Gastroesophageal sphincter (tissue), 4 donors: ENCODE data around the gene SLC24A3. TPM values are rescaled to one million over a fixed set of nuclear protein-coding genes. Genes with fewer than 3 reads are reported as not detected.

ENCODE experiments used
- ATAC-seq: fragments of 150-250 bp; one replicate; pipeline ENCODE4 v1.9.1; 2016; ENCODE audit warnings: mild to moderate bottlenecking, moderate library complexity
- H3K27ac ChIP-seq, 4 donors: fragments of 200-600 bp; sonication (generic) in 3 of 4; 1 replicate in 3 of 4; 2 replicates in 1 of 4; pipeline ENCODE4 v1.5.1; 2016 to 2019
- H3K27me3 ChIP-seq: fragments of 200-600 bp; sonication (generic); one replicate; pipeline ENCODE4 v1.5.1; 2019
- H3K36me3 ChIP-seq, 2 donors: fragments of 200-600 bp; sonication (generic); one replicate each; pipeline ENCODE4 v1.5.1; 2019; ENCODE audit warnings: control low read depth in 1 of 2
- H3K4me1 ChIP-seq, 3 donors: fragments of 200-600 bp; sonication (generic); 1 replicate in 2 of 3; 2 replicates in 1 of 3; pipeline ENCODE4 v1.5.1; 2016 to 2019; ENCODE audit warnings: control low read depth in 2 of 3
- H3K4me3 ChIP-seq, 2 donors: fragments of 200-600 bp; sonication (generic); one replicate each; pipeline ENCODE4 v1.5.1; 2019; ENCODE audit warnings: mild to moderate bottlenecking in 1 of 2, moderate library complexity in 1 of 2
- H3K9me3 ChIP-seq, 3 donors: fragments of 200-600 bp; sonication (generic); one replicate each; pipeline ENCODE4 v1.5.1; 2017 to 2019; ENCODE audit warnings: control low read depth in 2 of 3
- EP300 ChIP-seq: sonication (generic); formaldehyde crosslinking; IDR thresholded peaks from one replicate; pipeline ENCODE4 v1.6.1; 2017; ENCODE audit warnings: antibody characterized with exemption, mild to moderate bottlenecking
- POLR2A ChIP-seq, 2 donors: fragments of 450-650 bp; IDR thresholded peaks; one replicate each; pipeline ENCODE4 v1.6.1; 2017; ENCODE audit warnings: antibody characterized with exemption in 2 of 2, mild to moderate bottlenecking in 2 of 2, moderate library complexity in 1 of 2
- POLR2AphosphoS5 ChIP-seq: sonication (generic); formaldehyde crosslinking; IDR thresholded peaks from one replicate; pipeline ENCODE4 v1.6.1; 2017; ENCODE audit warnings: antibody characterized with exemption
- WGBS, 2 donors: methylation state at CpG; one replicate each; pipeline ENCODE4 v1.1.5; 2018; ENCODE audit warnings: low coverage in 1 of 2; 5-methylcytosine and 5-hydroxymethylcytosine counted together
- total RNA-seq, 4 donors: library from RNA; depleted of rRNA; stranded (reverse); fragments of >200 nt; gene quantifications; one replicate each; pipeline ENCODE4 v1.1.0, GENCODE V29; 2016
- TF ChIP-seq, protein P1 (sequence below), 4 experiments: fragments of 200-600 bp in 2 of 4; fragments of 450-650 bp in 2 of 4; sonication (generic) in 1 of 4; IDR thresholded peaks; one replicate each; pipeline ENCODE4 v1.5.1; 2017 to 2019; ENCODE audit warnings: antibody characterized with exemption in 4 of 4, mild to moderate bottlenecking in 2 of 4, moderate library complexity in 2 of 4

The SLC24A3 gene
- total RNA-seq, 4 donors from 2014 or later, result 2.7 to 13.5 (median 5.5) TPM

DNA sequence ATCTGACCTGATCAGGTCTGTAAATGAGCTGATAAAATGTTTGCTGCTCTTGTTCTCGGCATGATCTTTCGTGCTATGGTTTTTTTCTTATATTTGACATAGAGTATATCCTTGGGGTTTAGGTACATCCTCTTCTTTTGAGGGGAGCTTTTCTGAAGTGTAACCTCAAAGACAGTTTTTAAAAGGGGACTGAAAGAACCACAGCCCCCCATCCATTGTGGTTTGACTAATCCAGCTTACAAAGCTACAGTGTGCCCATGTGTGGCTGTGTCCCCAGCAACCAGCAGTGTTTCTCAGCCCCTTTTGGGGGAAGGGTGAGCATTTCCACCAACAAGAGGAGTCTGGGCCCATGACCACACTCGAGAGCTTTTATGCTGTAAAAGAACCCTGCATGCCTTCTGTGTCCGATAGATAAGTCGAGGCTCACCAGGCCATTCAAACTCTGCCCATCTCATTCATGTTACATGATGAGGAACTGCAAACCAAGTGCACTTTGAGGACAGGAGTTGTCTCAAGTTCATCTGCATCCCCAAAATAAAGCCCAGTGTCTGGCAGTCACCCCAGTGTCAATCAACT lies 266.0 kb downstream of the SLC24A3 start:
- no peak for ATAC-seq
- H3K27ac ChIP-seq, result no peak overlapping the region
- no peaks in the 10 kb centered on the region for H3K9me3 ChIP-seq
- H3K4me3 ChIP-seq, result no peak overlapping the region
- TF ChIP-seq POLR2AphosphoS5 (no peak), POLR2A (IDR thresholded peaks at IDR 0.05) (no peak), EP300 (no peak)
- TF ChIP-seq, protein P1, sequence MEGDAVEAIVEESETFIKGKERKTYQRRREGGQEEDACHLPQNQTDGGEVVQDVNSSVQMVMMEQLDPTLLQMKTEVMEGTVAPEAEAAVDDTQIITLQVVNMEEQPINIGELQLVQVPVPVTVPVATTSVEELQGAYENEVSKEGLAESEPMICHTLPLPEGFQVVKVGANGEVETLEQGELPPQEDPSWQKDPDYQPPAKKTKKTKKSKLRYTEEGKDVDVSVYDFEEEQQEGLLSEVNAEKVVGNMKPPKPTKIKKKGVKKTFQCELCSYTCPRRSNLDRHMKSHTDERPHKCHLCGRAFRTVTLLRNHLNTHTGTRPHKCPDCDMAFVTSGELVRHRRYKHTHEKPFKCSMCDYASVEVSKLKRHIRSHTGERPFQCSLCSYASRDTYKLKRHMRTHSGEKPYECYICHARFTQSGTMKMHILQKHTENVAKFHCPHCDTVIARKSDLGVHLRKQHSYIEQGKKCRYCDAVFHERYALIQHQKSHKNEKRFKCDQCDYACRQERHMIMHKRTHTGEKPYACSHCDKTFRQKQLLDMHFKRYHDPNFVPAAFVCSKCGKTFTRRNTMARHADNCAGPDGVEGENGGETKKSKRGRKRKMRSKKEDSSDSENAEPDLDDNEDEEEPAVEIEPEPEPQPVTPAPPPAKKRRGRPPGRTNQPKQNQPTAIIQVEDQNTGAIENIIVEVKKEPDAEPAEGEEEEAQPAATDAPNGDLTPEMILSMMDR (IDR thresholded peaks at IDR 0.05), result no peak
- no peaks in the 10 kb centered on the region for H3K36me3 ChIP-seq
- 90% methylated on average over 2 to 5 of the region's 5 CpGs for WGBS, 2 donors
- no peaks in the 10 kb centered on the region for H3K27me3 ChIP-seq
- no peaks in the 10 kb centered on the region for H3K4me1 ChIP-seq

DNA sequence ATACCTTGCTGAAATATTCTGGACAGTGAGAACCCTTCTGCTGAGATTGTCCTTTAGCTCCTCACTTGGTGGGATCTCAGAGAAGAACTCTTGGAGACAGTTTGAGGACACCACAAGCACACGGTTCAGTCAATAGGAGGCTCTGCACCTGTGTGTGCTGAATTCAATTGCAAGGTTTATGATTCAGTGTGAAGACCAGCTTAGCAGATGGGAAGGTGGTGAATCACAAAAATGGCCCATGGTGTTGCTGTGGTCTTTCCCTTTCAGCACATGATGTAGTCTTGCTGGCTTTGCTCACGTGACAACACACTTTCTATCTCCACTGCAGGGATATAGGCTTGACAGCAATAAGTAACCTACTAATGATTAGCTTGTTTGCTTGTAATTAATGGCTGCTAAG lies 270.3 kb downstream of the SLC24A3 start:
- TF ChIP-seq POLR2AphosphoS5, result no peak
- TF ChIP-seq POLR2A (IDR thresholded peaks at IDR 0.05), result no peak
- TF ChIP-seq EP300, result no peak
- TF ChIP-seq, protein P1 (IDR thresholded peaks at IDR 0.05), result no peak
- 47 to 83% methylated on average over 1 to 2 of the region's 2 CpGs for WGBS, 2 donors
- Histone ChIP-seq H3K36me3 (no peaks in the 10 kb centered on the region), H3K4me3 (no peak overlapping the region), H3K9me3 (no peaks in the 10 kb centered on the region), H3K4me1 (no peaks in the 10 kb centered on the region), H3K27ac (no peak overlapping the region), H3K27me3 (no peaks in the 10 kb centered on the region)
- ATAC-seq, result no peak

DNA sequence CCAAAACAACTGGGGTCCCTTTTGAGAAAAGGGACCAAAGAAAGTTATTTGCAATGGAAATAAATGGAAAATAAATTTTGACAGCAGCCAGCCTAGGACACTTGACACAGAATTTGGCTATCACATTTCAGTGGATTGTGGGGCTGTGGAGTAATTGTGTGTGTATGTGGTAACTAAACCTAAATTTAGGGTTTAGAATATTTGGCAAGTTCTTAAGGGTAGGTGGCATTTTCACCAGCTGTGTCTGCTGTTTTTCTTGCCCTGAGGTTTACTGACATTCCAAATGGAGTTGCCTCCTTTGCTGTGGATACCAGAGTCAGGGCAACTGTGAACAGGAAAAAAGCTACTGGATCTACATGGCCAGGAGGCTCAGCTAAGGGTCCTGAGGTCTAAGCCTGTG lies 270.9 kb downstream of the SLC24A3 start:
- TF ChIP-seq, protein P1 (IDR thresholded peaks at IDR 0.05), result no peak
- TF ChIP-seq POLR2A (IDR thresholded peaks at IDR 0.05) (no peak), EP300 (no peak), POLR2AphosphoS5 (no peak)
- no peaks in the 10 kb centered on the region for H3K9me3 ChIP-seq
- H3K36me3 ChIP-seq, result no peaks in the 10 kb centered on the region
- no peak overlapping the region for H3K4me3 ChIP-seq
- no peaks in the 10 kb centered on the region for H3K4me1 ChIP-seq
- H3K27me3 ChIP-seq, result no peaks in the 10 kb centered on the region
- no peak for ATAC-seq
- H3K27ac ChIP-seq, result no peak overlapping the region

DNA sequence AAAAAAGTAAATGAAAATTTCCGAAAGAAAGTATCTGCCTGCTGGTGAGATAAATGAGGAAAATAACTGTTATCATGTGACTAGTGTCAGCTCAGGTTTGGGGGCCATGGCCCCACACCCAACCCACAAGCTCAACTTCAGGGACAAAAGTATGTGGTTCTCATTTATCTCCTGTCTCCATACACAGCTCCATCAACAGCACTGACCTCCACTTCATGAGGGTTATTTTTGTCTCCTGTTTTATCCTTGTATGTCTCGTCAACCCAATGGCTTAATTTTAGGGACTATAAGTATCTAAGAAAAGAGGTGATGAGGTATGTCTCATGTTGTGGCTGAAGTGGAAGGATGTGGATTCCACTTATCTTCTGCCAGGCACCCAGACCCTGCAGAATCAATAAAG lies 274.0 kb downstream of the SLC24A3 start:
- H3K4me1 ChIP-seq, result no peaks in the 10 kb centered on the region
- 78 to 100% methylated on average over 2 of the region's 2 CpGs for WGBS, 2 donors
- TF ChIP-seq, protein P1 (IDR thresholded peaks at IDR 0.05), result no peak
- TF ChIP-seq EP300, result no peak
- H3K9me3 ChIP-seq, result no peaks in the 10 kb centered on the region
- H3K36me3 ChIP-seq, result no peaks in the 10 kb centered on the region
- ATAC-seq, result no peak
- no peak overlapping the region for H3K27ac ChIP-seq
- no peaks in the 10 kb centered on the region for H3K27me3 ChIP-seq
- H3K4me3 ChIP-seq, result no peak overlapping the region

DNA sequence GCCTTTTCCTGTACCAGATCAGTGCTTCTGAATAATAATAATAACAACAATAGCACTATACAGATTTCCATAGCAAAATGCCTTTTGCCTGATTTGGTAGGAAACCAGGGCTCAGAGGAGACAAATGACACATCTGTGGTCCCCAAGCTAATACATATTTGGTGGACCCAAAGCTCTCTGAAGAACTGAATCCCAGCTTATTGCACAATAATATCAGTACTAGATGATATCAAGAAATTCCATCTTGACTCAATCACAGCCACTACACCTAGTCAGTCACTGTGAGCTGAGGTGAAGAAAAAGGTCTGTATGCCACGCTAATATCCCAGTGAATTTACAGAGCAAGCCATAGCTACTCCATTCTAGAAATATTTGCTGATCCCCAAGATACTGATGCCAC lies 275.0 kb downstream of the SLC24A3 start:
- Histone ChIP-seq H3K36me3 (no peaks in the 10 kb centered on the region), H3K27ac (no peak overlapping the region), H3K9me3 (no peaks in the 10 kb centered on the region), H3K27me3 (no peaks in the 10 kb centered on the region), H3K4me3 (no peak overlapping the region), H3K4me1 (no peaks in the 10 kb centered on the region)
- TF ChIP-seq, protein P1 (IDR thresholded peaks at IDR 0.05), result no peak
- no peak for TF ChIP-seq POLR2A (IDR thresholded peaks at IDR 0.05)
- no peak for TF ChIP-seq EP300
- no peak for TF ChIP-seq POLR2AphosphoS5
- ATAC-seq, result no peak
- WGBS, 2 donors, result 78 to 100% methylated on average over 1 of the region's 1 CpG
